NCI-H146 treated with DMSO at 0.1 percent for 48 hours (cell line): ENCODE results near the gene MYMK.

Experiments used
- DNase-seq: peaks from one replicate; lab custom pipeline; 2025; ENCODE audit not compliant: unreplicated experiment; lab: John Stamatoyannopoulos, UW

Gene MYMK

GRCh38 chr9:133505901-133506652, 18.7 kb downstream of the MYMK start:
- DNase-seq: no peak

GRCh38 chr9:133505186-133505830, 19.5 kb downstream of the MYMK start:
- DNase-seq: no peak

- DNase-seq: no peak
Observed at GRCh38 chr9:133502112-133502511, 22.6 kb downstream of the MYMK start.

GRCh38 chr9:133499892-133500270, 24.9 kb downstream of the MYMK start:
- DNase-seq: no peak

GRCh38 chr9:133499132-133499891, 25.4 kb downstream of the MYMK start:
- DNase-seq: no peak

GRCh38 chr9:133496861-133497842, 27.6 kb downstream of the MYMK start:
- DNase-seq: no peak

- DNase-seq: no peak
Observed at GRCh38 chr9:133495327-133496293, 29.1 kb downstream of the MYMK start.

GRCh38 chr9:133494636-133495326, 30.0 kb downstream of the MYMK start:
- DNase-seq: no peak

GRCh38 chr9:133493845-133494540, 30.8 kb downstream of the MYMK start:
- DNase-seq: no peak

GRCh38 chr9:133493428-133493827, 31.3 kb downstream of the MYMK start:
- DNase-seq: no peak

GRCh38 chr9:133492061-133493021, 32.4 kb downstream of the MYMK start:
- no peak for DNase-seq

GRCh38 chr9:133491656-133491925, 33.2 kb downstream of the MYMK start:
- no peak for DNase-seq

- no peak for DNase-seq
Observed at GRCh38 chr9:133490865-133491655, 33.7 kb downstream of the MYMK start.

GRCh38 chr9:133490201-133490681, 34.5 kb downstream of the MYMK start:
- DNase-seq: no peak

- no peak for DNase-seq
Observed at GRCh38 chr9:133489253-133490190, 35.2 kb downstream of the MYMK start.
